HCT116 (cell line): ENCODE data around the gene TRIM62.
"Not testable (repeated sequence)": the region's sequence is repeated elsewhere in the genome, so short reads cannot be mapped to it uniquely, and the experiment has no call there.

Source experiments
- CEBPB ChIP-seq: IDR thresholded peaks from 2 replicates; pipeline ENCODE4 v1.6.1; 2012; ENCODE audit warnings: low read depth
- EZH2 ChIP-seq: fragments of 200-600 bp; sonication (generic); IDR thresholded peaks from 2 replicates; pipeline ENCODE4 v1.6.1; 2017; ENCODE audit warnings: antibody characterized with exemption, mixed run types
- FOSL1 ChIP-seq: IDR thresholded peaks from 2 replicates; pipeline ENCODE4 v1.6.1; 2012; ENCODE audit warnings: low read depth
- POLR2AphosphoS5 ChIP-seq: IDR thresholded peaks from 2 replicates; pipeline ENCODE4 v1.6.1; 2011; ENCODE audit warnings: mild to moderate bottlenecking, low read depth, low read length, moderate library complexity
- SIN3A ChIP-seq: IDR thresholded peaks from 2 replicates; pipeline ENCODE4 v1.6.1; 2012; ENCODE audit warnings: low read depth
- SP1 ChIP-seq: IDR thresholded peaks from 2 replicates; pipeline ENCODE4 v1.6.1; 2012; ENCODE audit warnings: low read depth
- YY1 ChIP-seq: IDR thresholded peaks from 2 replicates; pipeline ENCODE4 v1.6.1; 2011; ENCODE audit warnings: low read length, low read depth, moderate library complexity, mild to moderate bottlenecking; ENCODE audit not compliant: insufficient replicate concordance; ENCODE audit errors: extremely low read depth
- ZFX ChIP-seq: fragments of 450-650 bp; IDR thresholded peaks from 2 replicates; pipeline ENCODE4 v1.6.1; 2017
- TF ChIP-seq, protein P1 (sequence below): IDR thresholded peaks from 2 replicates; pipeline ENCODE4 v1.6.1; 2012
- TF ChIP-seq, protein P2 (sequence below), 3 experiments: fragments of 200-600 bp in 1 of 3; sonication (generic) in 1 of 3; IDR thresholded peaks in 2 of 3; conservative IDR thresholded peaks in 1 of 3; 2 replicates each; pipeline ENCODE4 v1.5.1; 2012 to 2017; ENCODE audit warnings: low read depth in 2 of 3, low read length in 2 of 3, antibody characterized with exemption in 1 of 3, borderline replicate concordance in 1 of 3, control low read depth in 1 of 3, mild to moderate bottlenecking in 1 of 3, mixed read lengths in 1 of 3, mixed run types in 1 of 3, moderate library complexity in 1 of 3; ENCODE audit not compliant: insufficient read depth in 1 of 3

- not testable (repeated sequence) for TF ChIP-seq CEBPB, POLR2AphosphoS5, EZH2, YY1, FOSL1, SP1, SIN3A, ZFX
- TF ChIP-seq, protein P1, sequence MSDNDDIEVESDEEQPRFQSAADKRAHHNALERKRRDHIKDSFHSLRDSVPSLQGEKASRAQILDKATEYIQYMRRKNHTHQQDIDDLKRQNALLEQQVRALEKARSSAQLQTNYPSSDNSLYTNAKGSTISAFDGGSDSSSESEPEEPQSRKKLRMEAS: not testable (repeated sequence)
- TF ChIP-seq, protein P2, sequence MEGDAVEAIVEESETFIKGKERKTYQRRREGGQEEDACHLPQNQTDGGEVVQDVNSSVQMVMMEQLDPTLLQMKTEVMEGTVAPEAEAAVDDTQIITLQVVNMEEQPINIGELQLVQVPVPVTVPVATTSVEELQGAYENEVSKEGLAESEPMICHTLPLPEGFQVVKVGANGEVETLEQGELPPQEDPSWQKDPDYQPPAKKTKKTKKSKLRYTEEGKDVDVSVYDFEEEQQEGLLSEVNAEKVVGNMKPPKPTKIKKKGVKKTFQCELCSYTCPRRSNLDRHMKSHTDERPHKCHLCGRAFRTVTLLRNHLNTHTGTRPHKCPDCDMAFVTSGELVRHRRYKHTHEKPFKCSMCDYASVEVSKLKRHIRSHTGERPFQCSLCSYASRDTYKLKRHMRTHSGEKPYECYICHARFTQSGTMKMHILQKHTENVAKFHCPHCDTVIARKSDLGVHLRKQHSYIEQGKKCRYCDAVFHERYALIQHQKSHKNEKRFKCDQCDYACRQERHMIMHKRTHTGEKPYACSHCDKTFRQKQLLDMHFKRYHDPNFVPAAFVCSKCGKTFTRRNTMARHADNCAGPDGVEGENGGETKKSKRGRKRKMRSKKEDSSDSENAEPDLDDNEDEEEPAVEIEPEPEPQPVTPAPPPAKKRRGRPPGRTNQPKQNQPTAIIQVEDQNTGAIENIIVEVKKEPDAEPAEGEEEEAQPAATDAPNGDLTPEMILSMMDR (IDR thresholded peaks at IDR 0.05 in 2 of 3, conservative IDR thresholded peaks at IDR 0.05 in 1 of 3; ENCODE audit: borderline replicate concordance in 1 of 3, insufficient read depth in 1 of 3, low read depth in 2 of 3, low read length in 2 of 3): not testable (repeated sequence)
Measured at GRCh38 chr1:33100119-33100415, 81.8 kb downstream of the TRIM62 start.
